Heart left ventricle (tissue), 16 donors: ENCODE results near the gene COPE. TPM values are rescaled to one million over a fixed set of nuclear protein-coding genes. Genes with fewer than 3 reads are reported as not detected.

Experiments used
- ATAC-seq, 4 donors: fragments of 200-7000 bp; cut with Tn5 transposase; one replicate each; pipeline ENCODE4 v1.9.1; 2020 to 2022; ENCODE audit warnings: moderate library complexity in 4 of 4, mild to moderate bottlenecking in 3 of 4, moderate number of reproducible peaks in 1 of 4
- DNase-seq, 5 donors: peaks; one replicate each; pipeline ENCODE4 v3.0.0-alpha.2; 2020
- H3K27ac ChIP-seq, 12 donors: fragments of 200-600 bp; sonication (generic) in 4 of 12; one replicate each; pipeline versions ENCODE4 v1.5.0 to v1.8.0; 2016 to 2022; ENCODE audit warnings: mild to moderate bottlenecking in 2 of 12
- H3K27me3 ChIP-seq, 9 donors: fragments of 200-600 bp; sonication (generic) in 2 of 9; one replicate each; pipeline versions ENCODE4 v1.5.1 to v1.8.0; 2016 to 2022; ENCODE audit warnings: mild to moderate bottlenecking in 3 of 9
- H3K36me3 ChIP-seq, 9 donors: fragments of 200-600 bp; sonication (generic) in 2 of 9; one replicate each; pipeline versions ENCODE4 v1.5.0 to v1.8.0; 2018 to 2022; ENCODE audit warnings: mild to moderate bottlenecking in 2 of 9
- H3K4me1 ChIP-seq, 12 donors: fragments of 200-600 bp; sonication (generic) in 4 of 12; one replicate each; pipeline versions ENCODE4 v1.5.0 to v1.8.0; 2016 to 2022; ENCODE audit warnings: mild to moderate bottlenecking in 3 of 12
- H3K4me3 ChIP-seq, 12 donors: fragments of 200-600 bp; sonication (generic) in 4 of 12; one replicate each; pipeline versions ENCODE4 v1.5.0 to v1.8.0; 2017 to 2022; ENCODE audit warnings: mild to moderate bottlenecking in 9 of 12, moderate library complexity in 4 of 12
- H3K9me3 ChIP-seq, 12 donors: fragments of 200-600 bp; sonication (generic) in 4 of 12; one replicate each; pipeline versions ENCODE4 v1.5.0 to v1.8.0; 2016 to 2022; ENCODE audit warnings: mild to moderate bottlenecking in 1 of 12
- CTCF ChIP-seq, 12 donors: fragments of 200-600 bp; sonication (generic) in 4 of 12; IDR thresholded peaks; one replicate each; pipeline versions ENCODE4 v1.5.0 to v1.8.0; 2018 to 2022; ENCODE audit warnings: antibody characterized with exemption in 12 of 12, mild to moderate bottlenecking in 5 of 12
- POLR2A ChIP-seq, 2 donors: fragments of 450-650 bp; IDR thresholded peaks; one replicate each; pipeline ENCODE4 v1.6.1; 2017; ENCODE audit warnings: antibody characterized with exemption in 2 of 2, mild to moderate bottlenecking in 2 of 2, moderate library complexity in 2 of 2
- WGBS, 4 donors: extraction: QIAGEN DNeasy Blood & Tissue Kit in 2 of 4; methylation state at CpG; one replicate each; pipeline versions ENCODE4 v1.1.5 to v1.1.7; 2013 to 2018; 5-methylcytosine and 5-hydroxymethylcytosine counted together
- intact Hi-C, 10 donors: fragments of 100-400 bp; cut with DNase I; formaldehyde crosslinking; loops; one replicate each; pipeline versions ENCODE4 v1.11.1 to v1.14.2; 2022
- polyA plus RNA-seq, 2 donors: library from polyadenylated mRNA; stranded (reverse); fragments of 200-250 nt; gene quantifications; one replicate each; pipeline ENCODE4 v1.2.3, GENCODE V29; 2013
- total RNA-seq, 9 donors: library from RNA; depleted of rRNA in 2 of 9; stranded (reverse); fragments of >200 nt in 2 of 9; fragmentation: NEBNext Ultra II Directional in 3 of 9; extraction: Animal tissue kit (Norgen Biotek cat#: 25700) in 3 of 9; gene quantifications; one replicate each; pipeline versions ENCODE4 v1.1.0 to v1.2.4, GENCODE V29; 2016 to 2023
- donor health status: ischemic (EF 13 %, LVEDD 7.1; RV severe dilation, severe dysfunction).
- donor health status: healthy with polysubstance abuse.
- donor health status: DM: no; HTN: yes; CAD: no.
- donor health status: DM: no; HTN: no; CAD: no.
- donor health status: ischemic (EF 25% LVEDD 6.9; RV normal size, moderate dysfunction).
- donor health status: ischemic (EF 25% LVEDD 5.7; RV mildly dilated, moderate dysfunction).
- donor health status: healthy.
- donor health status: DM: yes; HTN: yes; CAD: no.
- donor health status: ischemic (EF 35%, LVEDD 5.7; RV mildly dilated, moderate dysfunction).
- donor health status: nonischemic (EF 11% LVEDD 7.7; RV severe dilation, severe dysfunction).
- donor health status: DM: yes; HTN: yes; CAD: no.
- donor health status: PGD.
- donor health status: ischemic (EF 29% LVEDD 5.4; RV normal size, mild dysfunction).
- donor health status: nonischemic (EF 23%, LVEDD 6.1; RV moderate dilation, normal function).

COPE gene
- total and polyA plus RNA-seq, 11 donors: 94.0 to 241 (median 147) TPM

GRCh38 chr19:18869781-18870530, 49.2 kb downstream of the COPE start:
- Histone ChIP-seq H3K9me3 (no peaks in the 10 kb centered on the region), H3K4me1 (peaks cover 2 to 36% (median 10%) of the 10 kb centered on the region in 12 donors), H3K36me3 (peaks cover 4 to 36% (median 32%) of the 10 kb centered on the region in 9 donors), H3K27ac (no peak overlapping the region), H3K4me3 (no peak overlapping the region), H3K27me3 (peaks cover 0 to 21% (median 9%) of the 10 kb centered on the region in 9 donors)
- WGBS, 4 donors: 7 to 15% (median 11%) methylated on average over 38 to 62 of the region's 62 CpGs
- DNase-seq: peak in 1 of 5 donors; percentile 27
- peak in 1 of 4 donors; percentile 5 for ATAC-seq
- intact Hi-C loops: loop anchor here in 1 of 10 donors (5.0 kb wide), 1 partner anchor 278 kb away; no protein-coding TSS in a partner anchor
- no peak for TF ChIP-seq CTCF (IDR thresholded peaks at IDR 0.05)
- no peak for TF ChIP-seq POLR2A (IDR thresholded peaks at IDR 0.05)

GRCh38 chr19:18869023-18869618, 50.1 kb downstream of the COPE start:
- 10 to 31% (median 25%) methylated on average over 20 to 71 of the region's 71 CpGs for WGBS, 4 donors
- H3K4me1 ChIP-seq: peaks cover 2 to 36% (median 10%) of the 10 kb centered on the region in 12 donors
- H3K4me3 ChIP-seq: peak overlapping the region in 1 of 12 donors; percentile 32
- no peak for TF ChIP-seq CTCF (IDR thresholded peaks at IDR 0.05)
- TF ChIP-seq POLR2A (IDR thresholded peaks at IDR 0.05): no peak
- H3K27ac ChIP-seq: no peak overlapping the region
- DNase-seq (peak in 1 of 5 donors; percentile 24), ATAC-seq (no peak)
- H3K27me3 ChIP-seq: peaks cover 0 to 21% (median 9%) of the 10 kb centered on the region in 9 donors
- no peaks in the 10 kb centered on the region for H3K9me3 ChIP-seq
- intact Hi-C loops: loop anchor here in 1 of 10 donors (5.0 kb wide), 1 partner anchor 277 kb away; no protein-coding TSS in a partner anchor
- H3K36me3 ChIP-seq: peaks cover 4 to 44% (median 41%) of the 10 kb centered on the region in 9 donors

GRCh38 chr19:18868380-18869022, 50.7 kb downstream of the COPE start:
- peaks cover 0 to 21% (median 9%) of the 10 kb centered on the region in 9 donors for H3K27me3 ChIP-seq
- H3K36me3 ChIP-seq: peaks cover 4 to 50% (median 47%) of the 10 kb centered on the region in 9 donors
- intact Hi-C loops: loop anchor here in 1 of 10 donors (5.0 kb wide), 1 partner anchor 276 kb away; no protein-coding TSS in a partner anchor
- no peak for TF ChIP-seq POLR2A (IDR thresholded peaks at IDR 0.05)
- no peak for TF ChIP-seq CTCF (IDR thresholded peaks at IDR 0.05)
- H3K9me3 ChIP-seq: no peaks in the 10 kb centered on the region
- 33 to 71% (median 45%) methylated on average over 44 to 77 of the region's 77 CpGs for WGBS, 4 donors
- H3K27ac ChIP-seq: no peak overlapping the region
- ATAC-seq: peak in 1 of 4 donors; percentile 6
- peak in 1 of 5 donors; percentile 25 for DNase-seq
- peaks cover 2 to 36% (median 10%) of the 10 kb centered on the region in 12 donors for H3K4me1 ChIP-seq
- peak overlapping the region in 1 of 12 donors; percentile 32 for H3K4me3 ChIP-seq
